T-cell (primary cell): ENCODE data around the gene BLID. TPM values are rescaled to one million over a fixed set of nuclear protein-coding genes. Genes with fewer than 3 reads are reported as not detected.

Experiments used
- ATAC-seq, 4 experiments: fragments of 200-7000 bp in 3 of 4; fragments of 150-1000 bp in 1 of 4; cut with Tn5 transposase; replicated peaks in 1 of 4; 1 replicate in 3 of 4; 2 replicates in 1 of 4; pipeline ENCODE4 v1.10.0; 2021; ENCODE audit warnings: moderate library complexity in 3 of 4, mild to moderate bottlenecking in 2 of 4, moderate number of reproducible peaks in 1 of 4
- CTCF ChIA-PET, 2 donors: fragments of 300-600 bp; sonication (Branson Sonifier 250); formaldehyde crosslinking; loops; one replicate each; lab custom pipeline; 2022; ENCODE audit warnings: antibody characterized with exemption in 2 of 2; lab: Charles Lee
- POLR2A ChIA-PET, 2 donors: fragments of 300-600 bp; sonication (Branson Sonifier 250); formaldehyde crosslinking; loops; one replicate each; lab custom pipeline; 2022; ENCODE audit warnings: antibody characterized with exemption in 2 of 2; lab: Charles Lee
- DNase-seq, 35 experiments: peaks; one replicate each; pipeline versions ENCODE4 v3.0.0 to v3.0.0-alpha.2; 2013 to 2023
- H3K27ac ChIP-seq: one replicate; pipeline ENCODE4 v1.5.1; 2013; ENCODE audit warnings: low read length
- H3K27me3 ChIP-seq, 2 experiments: replicated peaks in 1 of 2; 1 replicate in 1 of 2; 2 replicates in 1 of 2; pipeline versions ENCODE4 v1.6.1 to v1.7.0; 2013; ENCODE audit warnings: low read length in 1 of 2, mixed read lengths in 1 of 2; ENCODE audit not compliant: control insufficient read depth in 2 of 2, insufficient read depth in 2 of 2; ENCODE audit errors: extremely low read depth in 1 of 2
- H3K36me3 ChIP-seq, 2 donors: 1 replicate in 1 of 2; 2 replicates in 1 of 2; pipeline versions ENCODE4 v1.6.1 to v1.7.0; 2013; ENCODE audit warnings: low read length in 1 of 2; ENCODE audit not compliant: control insufficient read depth in 2 of 2, insufficient read depth in 1 of 2; ENCODE audit errors: extremely low read depth in 1 of 2
- H3K4me1 ChIP-seq, 2 experiments: 1 replicate in 1 of 2; 2 replicates in 1 of 2; pipeline versions ENCODE4 v1.6.1 to v1.7.0; 2013; ENCODE audit warnings: low read length in 2 of 2, mixed read lengths in 1 of 2; ENCODE audit not compliant: insufficient read depth in 2 of 2, control insufficient read depth in 1 of 2; ENCODE audit errors: extremely low read depth in 1 of 2
- H3K4me3 ChIP-seq, 2 donors: 1 replicate in 1 of 2; 2 replicates in 1 of 2; pipeline versions ENCODE4 v1.5.1 to v1.7.0; 2013; ENCODE audit warnings: mild to moderate bottlenecking in 2 of 2, low read length in 1 of 2, moderate library complexity in 1 of 2; ENCODE audit not compliant: control insufficient read depth in 1 of 2; ENCODE audit errors: extremely low read depth in 1 of 2
- H3K9me3 ChIP-seq: 2 replicates; pipeline ENCODE4 v1.7.0; 2013
- H3K27ac Mint-ChIP-seq, 2 donors: one replicate each; pipeline ENCODE4 v1.8.0; 2020 to 2021; ENCODE audit warnings: mild to moderate bottlenecking in 2 of 2, mixed read lengths in 2 of 2
- H3K27me3 Mint-ChIP-seq, 2 donors: one replicate each; pipeline ENCODE4 v1.8.0; 2021 to 2022; ENCODE audit warnings: mixed read lengths in 2 of 2
- H3K36me3 Mint-ChIP-seq: one replicate; pipeline ENCODE4 v1.8.0; 2021; ENCODE audit warnings: mixed read lengths
- H3K4me1 Mint-ChIP-seq, 3 donors: one replicate each; pipeline ENCODE4 v1.8.0; 2020 to 2022; ENCODE audit warnings: mixed read lengths in 3 of 3, mild to moderate bottlenecking in 1 of 3
- H3K4me3 Mint-ChIP-seq, 3 donors: one replicate each; pipeline ENCODE4 v1.8.0; 2020 to 2022; ENCODE audit warnings: mild to moderate bottlenecking in 3 of 3, mixed read lengths in 3 of 3, moderate library complexity in 3 of 3
- H3K9me3 Mint-ChIP-seq, 3 donors: one replicate each; pipeline ENCODE4 v1.8.0; 2020 to 2022; ENCODE audit warnings: mixed read lengths in 3 of 3
- WGBS: methylation state at CpG from one replicate; pipeline ENCODE4 v1.1.5; 2013; ENCODE audit warnings: missing lambda C conversion rate; ENCODE audit not compliant: insufficient coverage; 5-methylcytosine and 5-hydroxymethylcytosine counted together
- total RNA-seq, 35 experiments: library from RNA in 6 of 35; stranded (reverse) in 6 of 35; fragments of 120-200 nt in 1 of 35; gene quantifications; one replicate each; pipeline versions ENCODE4 v1.2.1 to v1.2.4 and lab custom pipeline; 2013 to 2026

BLID gene
- total RNA-seq, 5 donors from 2014 or later (not counting 1 experiment from before 2014, with no cell fraction given): not detected

- 77% methylated on average over 12 of the region's 13 CpGs for WGBS
- H3K27me3 ChIP-seq: peaks cover 10 to 15% of the 10 kb centered on the region in 2 experiments
- peaks cover 31 to 45% of the 10 kb centered on the region in 2 donors for H3K27me3 Mint-ChIP-seq
- ChIA-PET POLR2A (no interaction called here), CTCF (interaction anchor here in 1 of 2 donors (0.9 kb wide), 1 partner anchor 411 kb away, joined by 6 read pairs; no protein-coding TSS in a partner anchor)
- H3K4me3 Mint-ChIP-seq: no peak overlapping the region
- H3K9me3 Mint-ChIP-seq: no peaks in the 10 kb centered on the region
- ATAC-seq: no peak
- no peak for DNase-seq
- no peaks in the 10 kb centered on the region for H3K36me3 ChIP-seq
- H3K4me3 ChIP-seq: no peak overlapping the region
- H3K27ac ChIP-seq: no peak overlapping the region
- peaks cover 11 to 14% (median 11%) of the 10 kb centered on the region in 3 donors for H3K4me1 Mint-ChIP-seq
- H3K4me1 ChIP-seq: peaks cover 0 to 5% of the 10 kb centered on the region in 2 experiments
- no peak overlapping the region for H3K27ac Mint-ChIP-seq
- no peaks in the 10 kb centered on the region for H3K9me3 ChIP-seq
- no peaks in the 10 kb centered on the region for H3K36me3 Mint-ChIP-seq
Measured at GRCh38 chr11:122099374-122100036, 16.5 kb downstream of the BLID start.

DNA sequence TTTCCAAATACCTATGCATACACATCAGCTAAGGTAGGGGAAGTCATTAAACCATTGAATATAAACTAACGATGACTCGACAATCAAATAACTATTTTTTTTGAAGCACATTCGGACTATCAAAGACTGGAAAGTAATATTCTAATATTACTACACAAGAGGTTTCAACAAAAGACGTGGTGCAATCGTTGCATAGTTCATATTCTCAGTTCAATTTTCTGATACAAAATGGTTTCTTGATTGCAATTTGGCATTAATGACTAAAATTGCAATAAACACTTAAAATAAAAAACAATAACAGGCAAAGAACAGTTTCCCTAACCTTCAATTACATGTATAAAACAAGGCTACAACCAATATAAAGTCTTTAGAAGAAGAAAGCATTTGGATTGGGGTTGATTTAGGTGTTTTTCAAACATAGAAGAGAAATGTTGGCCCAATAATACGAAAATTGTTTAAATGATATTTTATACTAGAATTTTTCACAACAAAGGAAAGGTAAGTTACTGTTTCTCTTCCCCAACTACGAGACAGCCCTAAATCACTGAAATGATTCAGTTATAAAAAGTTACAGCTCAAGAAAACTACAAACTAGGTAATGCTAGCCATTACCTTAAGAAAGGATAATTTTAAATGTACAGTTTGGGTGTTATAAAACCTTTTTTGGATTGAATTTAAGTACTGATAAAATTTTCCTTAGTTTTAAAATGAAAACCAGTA, 17.6 kb downstream of the BLID start:
- no peak overlapping the region for H3K27ac Mint-ChIP-seq
- Histone ChIP-seq H3K4me1 (peaks cover 0 to 5% of the 10 kb centered on the region in 2 experiments), H3K9me3 (no peaks in the 10 kb centered on the region), H3K36me3 (no peaks in the 10 kb centered on the region), H3K27ac (no peak overlapping the region), H3K4me3 (no peak overlapping the region), H3K27me3 (peaks cover 10 to 15% of the 10 kb centered on the region in 2 experiments)
- ChIA-PET POLR2A (no interaction called here), CTCF (no interaction called here)
- H3K36me3 Mint-ChIP-seq: no peaks in the 10 kb centered on the region
- no peak overlapping the region for H3K4me3 Mint-ChIP-seq
- no CpG with 5 or more reads among the region's 7 CpGs for WGBS
- DNase-seq (no peak), ATAC-seq (no peak)
- no peaks in the 10 kb centered on the region for H3K9me3 Mint-ChIP-seq
- peaks cover 27 to 43% of the 10 kb centered on the region in 2 donors for H3K27me3 Mint-ChIP-seq
- peaks cover 11 to 14% (median 11%) of the 10 kb centered on the region in 3 donors for H3K4me1 Mint-ChIP-seq

DNA sequence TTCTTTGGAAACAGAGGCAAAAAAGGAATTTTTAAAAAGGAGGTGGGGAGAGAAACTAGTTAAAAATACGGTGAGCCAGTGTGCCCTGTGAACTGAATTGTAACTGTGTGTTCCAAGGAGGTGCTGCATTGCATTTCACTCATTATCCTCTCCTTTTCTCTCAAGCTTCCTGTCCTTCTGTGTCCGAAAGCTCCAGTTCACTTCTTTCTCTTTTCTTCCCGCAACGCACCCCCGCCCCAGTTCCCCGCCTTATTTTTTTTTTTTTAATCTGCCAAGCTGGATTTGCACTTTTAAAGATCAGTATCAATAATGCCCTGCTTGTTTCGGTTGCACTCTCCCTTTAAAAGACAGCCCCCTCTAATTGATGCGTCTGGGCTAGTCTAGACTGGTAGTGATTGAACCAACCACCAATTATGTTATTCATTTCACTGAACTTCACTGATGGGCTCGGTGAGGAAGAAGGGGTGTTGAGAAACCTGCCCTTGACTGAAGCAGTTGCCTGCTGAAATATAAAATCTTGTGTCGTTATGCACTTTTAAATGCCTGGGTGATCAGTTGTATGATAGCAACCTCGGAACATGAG, 18.5 kb downstream of the BLID start:
- Mint-ChIP-seq H3K36me3 (no peaks in the 10 kb centered on the region), H3K27me3 (peaks cover 27 to 43% of the 10 kb centered on the region in 2 donors), H3K27ac (no peak overlapping the region), H3K4me3 (no peak overlapping the region), H3K9me3 (no peaks in the 10 kb centered on the region), H3K4me1 (peaks cover 11 to 14% (median 11%) of the 10 kb centered on the region in 3 donors)
- Histone ChIP-seq H3K9me3 (no peaks in the 10 kb centered on the region), H3K4me1 (peaks cover 0 to 5% of the 10 kb centered on the region in 2 experiments), H3K4me3 (no peak overlapping the region), H3K36me3 (no peaks in the 10 kb centered on the region), H3K27me3 (peaks cover 10 to 15% of the 10 kb centered on the region in 2 experiments), H3K27ac (no peak overlapping the region)
- ATAC-seq (no peak), DNase-seq (no peak)
- ChIA-PET CTCF (no interaction called here), POLR2A (no interaction called here)
- WGBS: 74% methylated on average over 5 of the region's 11 CpGs

- Histone ChIP-seq H3K27me3 (peaks cover 10% of the 10 kb centered on the region in 2 experiments), H3K4me3 (no peak overlapping the region), H3K36me3 (no peaks in the 10 kb centered on the region), H3K27ac (no peak overlapping the region), H3K4me1 (peaks cover 0 to 5% of the 10 kb centered on the region in 2 experiments), H3K9me3 (no peaks in the 10 kb centered on the region)
- no peaks in the 10 kb centered on the region for H3K36me3 Mint-ChIP-seq
- ChIA-PET CTCF (no interaction called here), POLR2A (no interaction called here)
- H3K27me3 Mint-ChIP-seq: peaks cover 33 to 48% of the 10 kb centered on the region in 2 donors
- no peaks in the 10 kb centered on the region for H3K9me3 Mint-ChIP-seq
- DNase-seq: no peak
- peaks cover 11 to 14% (median 11%) of the 10 kb centered on the region in 3 donors for H3K4me1 Mint-ChIP-seq
- no peak overlapping the region for H3K27ac Mint-ChIP-seq
- H3K4me3 Mint-ChIP-seq: no peak overlapping the region
- no CpG with 5 or more reads among the region's 12 CpGs for WGBS
- ATAC-seq: no peak
Measured at GRCh38 chr11:122096272-122097112, 19.5 kb downstream of the BLID start.

- Mint-ChIP-seq H3K4me3 (no peak overlapping the region), H3K27me3 (peaks cover 33 to 42% of the 10 kb centered on the region in 2 donors), H3K36me3 (no peaks in the 10 kb centered on the region), H3K9me3 (no peaks in the 10 kb centered on the region), H3K27ac (no peak overlapping the region), H3K4me1 (peaks cover 6 to 8% (median 8%) of the 10 kb centered on the region in 3 donors)
- Histone ChIP-seq H3K36me3 (no peaks in the 10 kb centered on the region), H3K9me3 (no peaks in the 10 kb centered on the region), H3K4me1 (peaks cover 0 to 3% of the 10 kb centered on the region in 2 experiments), H3K27ac (no peak overlapping the region), H3K4me3 (no peak overlapping the region), H3K27me3 (peaks cover 7 to 10% of the 10 kb centered on the region in 2 experiments)
- 95% methylated on average over 4 of the region's 12 CpGs for WGBS
- DNase-seq (no peak), ATAC-seq (no peak)
- ChIA-PET POLR2A (no interaction called here), CTCF (no interaction called here)
Measured at GRCh38 chr11:122095681-122096262, 20.2 kb downstream of the BLID start.
